ENCODE results near the gene TBL1X. TPM values are rescaled to one million over a fixed set of nuclear protein-coding genes. Genes with fewer than 3 reads are reported as not detected.

TBL1X gene
- total and polyA plus RNA-seq, 2 of the 4 experiments (the other 2 are of a cell fraction), result 16.2 to 20.8 TPM

DNA sequence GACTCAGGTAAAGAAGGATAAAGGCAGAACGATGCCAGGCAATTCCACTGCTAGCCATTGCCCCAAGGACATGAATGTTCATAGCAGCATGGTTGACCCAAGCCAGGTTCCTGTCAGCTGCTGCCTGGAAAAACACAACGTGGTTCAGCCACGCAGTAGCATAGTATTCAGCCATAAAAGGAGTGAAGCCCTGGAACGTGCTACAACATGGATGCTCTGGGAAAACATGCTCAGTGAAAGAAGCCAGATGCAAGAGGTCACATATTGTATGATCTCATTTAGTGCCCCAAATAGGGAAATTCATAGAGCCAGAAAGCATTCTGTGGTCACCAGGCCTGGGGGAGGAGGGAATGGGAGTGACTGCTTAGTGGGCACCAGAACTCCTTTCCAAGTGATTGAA lies 170.9 kb downstream of the TBL1X start:
- Histone ChIP-seq H2BK15ac (ENCODE audit: low read depth, low read length) (no peak overlapping the region), H3K4me3 (ENCODE audit: insufficient read depth, low read depth, low read length) (no peak overlapping the region), H2BK5ac (ENCODE audit: low read depth, low read length, poor library complexity, severe bottlenecking) (no peak overlapping the region), H2BK20ac (ENCODE audit: low read depth, low read length) (no peak overlapping the region), H2AK5ac (ENCODE audit: low read depth, low read length) (no peak overlapping the region), H4K91ac (ENCODE audit: insufficient read depth, low read depth, low read length) (no peak overlapping the region), H3K9me1 (ENCODE audit: insufficient read depth, low read length) (peaks cover 9% of the 10 kb centered on the region; the same call in 1 of the 2 replicates), H3K27me3 (ENCODE audit: control insufficient read depth, insufficient read depth, low read length) (no peaks in the 10 kb centered on the region), H3K79me1 (ENCODE audit: low read depth in 1 of 2, low read length in 2 of 2) (peaks cover 14 to 40% of the 10 kb centered on the region in 2 experiments; a peak in 3 of 4 replicates), H3K9me3 (ENCODE audit: control insufficient read depth, insufficient read depth, low read length) (no peaks in the 10 kb centered on the region), H4K5ac (ENCODE audit: low read depth, low read length) (no peak overlapping the region), H3K23ac (ENCODE audit: low read depth, low read length) (no peak overlapping the region), H3K4me1 (ENCODE audit: control insufficient read depth, insufficient read depth, low read length) (peaks cover 2% of the 10 kb centered on the region; the same call in 1 of the 2 replicates), H2BK120ac (ENCODE audit: low read depth, low read length) (no peak overlapping the region), H3K56ac (ENCODE audit: extremely low read depth, insufficient read depth, low read length) (no peak overlapping the region), H3K4me2 (ENCODE audit: low read depth, low read length) (no peak overlapping the region), H2AK9ac (replicated peaks; ENCODE audit: low read depth, low read length, poor library complexity) (peak overlapping the region; percentile 61), H3K14ac (replicated peaks; ENCODE audit: low read depth, low read length) (no peak overlapping the region; the same call in 1 of the 2 replicates), H3K9ac (ENCODE audit: low read depth, low read length) (no peak overlapping the region), H2AFZ (replicated peaks; ENCODE audit: low read length, poor library complexity) (no peak overlapping the region), H3K36me3 (ENCODE audit: control insufficient read depth, insufficient read depth, low read length) (no peaks in the 10 kb centered on the region), H4K8ac (ENCODE audit: low read depth in 2 of 2, low read length in 2 of 2) (no peak overlapping the region), H3K27ac (ENCODE audit: insufficient read depth, low read length) (no peak overlapping the region), H3K18ac (ENCODE audit: low read depth, low read length) (no peak overlapping the region), H4K20me1 (ENCODE audit: insufficient read depth, low read length) (peaks cover 14% of the 10 kb centered on the region), H3K4ac (ENCODE audit: low read depth, low read length) (no peak overlapping the region)
- intact Hi-C loops (cut with micrococcal nuclease) (no loop called here), dilution Hi-C loops (cut with HindIII; ENCODE audit: low sequenced_read_pairs, unreplicated experiment) (no loop called here), in situ Hi-C loops (cut with MboI; ENCODE audit: low sequenced_read_pairs) (no loop called here)
- DNase-seq, result peak; percentile 23
- no peak for ATAC-seq (ENCODE audit: low read depth)
- WGBS, 2 experiments (ENCODE audit: extremely low coverage in 2 of 2, insufficient read length in 1 of 2), result 80% methylated on average over 1 of the region's 4 CpGs; no CpG with 5 or more reads in 1 of the 2 experiments
- CTCF ChIA-PET, result no interaction called here
- TF ChIP-seq, protein P1, sequence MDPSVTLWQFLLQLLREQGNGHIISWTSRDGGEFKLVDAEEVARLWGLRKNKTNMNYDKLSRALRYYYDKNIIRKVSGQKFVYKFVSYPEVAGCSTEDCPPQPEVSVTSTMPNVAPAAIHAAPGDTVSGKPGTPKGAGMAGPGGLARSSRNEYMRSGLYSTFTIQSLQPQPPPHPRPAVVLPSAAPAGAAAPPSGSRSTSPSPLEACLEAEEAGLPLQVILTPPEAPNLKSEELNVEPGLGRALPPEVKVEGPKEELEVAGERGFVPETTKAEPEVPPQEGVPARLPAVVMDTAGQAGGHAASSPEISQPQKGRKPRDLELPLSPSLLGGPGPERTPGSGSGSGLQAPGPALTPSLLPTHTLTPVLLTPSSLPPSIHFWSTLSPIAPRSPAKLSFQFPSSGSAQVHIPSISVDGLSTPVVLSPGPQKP (IDR thresholded peaks at IDR 0.05; ENCODE audit: borderline replicate concordance, low read depth, low read length), result no peak
- TF ChIP-seq MAZ (IDR thresholded peaks at IDR 0.05; ENCODE audit: borderline replicate concordance, low read depth, low read length), result no peak
- no peak for TF ChIP-seq NFE2L2 (IDR thresholded peaks at IDR 0.05; ENCODE audit: low read depth, low read length)
- POLR2A ChIA-PET (ENCODE audit: unreplicated experiment), result no interaction called here
- BruUV-seq (replicated peaks), result no TSS peak

All from IMR-90 (cell line).